Amygdala (tissue), 56 donors: ENCODE measurements around the gene EIF5A2.
"Not testable (repeated sequence)": the region's sequence is repeated elsewhere in the genome, so short reads cannot be mapped to it uniquely, and the experiment has no call there.

Source experiments
- DNase-seq, 56 donors: peaks; one replicate each; lab custom pipeline; 2025; lab: John Stamatoyannopoulos, UW

The EIF5A2 gene

DNA sequence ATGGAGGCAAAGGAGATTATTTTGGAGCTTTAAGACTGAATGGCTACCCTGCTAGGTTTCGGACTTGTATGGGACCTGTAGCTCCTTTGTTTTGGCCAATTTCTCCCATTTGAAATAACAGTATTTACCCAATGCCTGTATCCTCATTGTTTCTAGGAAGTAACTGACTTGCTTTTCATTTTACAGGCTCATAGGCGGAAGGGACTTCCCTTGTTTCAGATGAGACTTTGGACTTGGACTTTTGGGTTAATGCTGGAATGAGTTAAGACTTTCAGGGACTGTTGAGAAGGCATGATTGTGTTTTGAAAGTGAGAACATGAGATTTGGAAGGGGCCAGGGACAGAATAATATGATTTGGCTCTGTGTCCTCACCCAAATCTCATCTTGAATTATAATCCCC lies 10.5 kb downstream of the EIF5A2 start:
- no peak for DNase-seq

DNA sequence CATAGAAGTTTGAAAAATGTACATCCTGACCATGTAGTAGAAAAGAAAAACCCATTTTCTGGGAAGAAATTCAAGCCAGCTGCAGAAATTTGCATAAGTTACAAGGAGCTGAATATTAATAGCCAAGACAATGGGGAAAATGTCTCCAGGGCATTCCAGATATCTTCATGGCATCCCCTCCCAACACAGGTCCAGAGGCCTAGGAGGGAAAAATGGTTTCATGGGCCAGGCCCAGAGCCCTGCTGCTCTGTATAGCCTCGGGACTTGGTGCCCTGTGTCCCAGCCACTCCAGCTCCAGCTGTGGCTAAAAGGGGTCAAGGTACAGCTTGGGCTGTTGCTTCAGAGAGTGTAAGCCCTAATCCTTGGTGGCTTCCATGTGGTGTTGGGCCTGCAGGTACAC lies 11.2 kb downstream of the EIF5A2 start:
- DNase-seq, result not testable (repeated sequence)

DNA sequence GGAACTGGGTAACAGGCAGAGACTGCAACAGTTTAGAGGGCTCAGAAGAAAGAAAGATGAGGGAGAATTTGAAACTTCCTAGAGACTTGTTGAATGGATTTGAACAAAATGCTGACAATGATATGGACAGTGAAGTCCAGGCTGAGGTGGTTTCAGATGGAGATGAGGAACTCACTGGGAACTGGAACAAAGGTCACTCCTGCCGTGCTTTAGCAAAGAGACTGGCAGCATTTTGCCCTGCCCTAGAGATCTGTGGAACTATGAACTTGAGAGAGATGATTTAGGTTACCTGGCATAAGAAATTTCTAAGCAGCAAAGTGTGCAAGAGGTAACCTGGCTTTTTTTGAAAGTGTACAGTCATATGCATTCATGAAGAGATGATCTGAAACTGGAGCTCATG lies 11.7 kb downstream of the EIF5A2 start:
- DNase-seq, result no peak

DNA sequence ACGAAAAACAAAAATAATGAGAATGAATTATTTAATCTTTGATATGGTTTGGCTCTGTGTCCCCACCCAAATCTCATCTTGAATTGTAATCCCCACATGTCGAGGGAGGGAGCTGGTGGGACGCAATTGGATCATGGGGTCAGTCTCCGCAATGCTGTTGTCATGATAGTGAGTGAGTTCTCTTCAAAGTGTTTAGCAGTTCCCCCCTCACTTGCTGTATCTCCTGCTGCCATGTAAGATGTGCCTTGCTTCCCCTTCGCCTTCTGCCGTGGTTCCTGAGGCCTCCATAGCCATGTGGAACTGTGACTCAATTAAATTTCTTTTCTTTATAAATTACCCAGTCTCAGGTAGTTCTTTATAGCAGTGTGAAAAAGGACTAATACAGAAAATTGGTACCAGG lies 12.1 kb downstream of the EIF5A2 start:
- not testable (repeated sequence) for DNase-seq

DNA sequence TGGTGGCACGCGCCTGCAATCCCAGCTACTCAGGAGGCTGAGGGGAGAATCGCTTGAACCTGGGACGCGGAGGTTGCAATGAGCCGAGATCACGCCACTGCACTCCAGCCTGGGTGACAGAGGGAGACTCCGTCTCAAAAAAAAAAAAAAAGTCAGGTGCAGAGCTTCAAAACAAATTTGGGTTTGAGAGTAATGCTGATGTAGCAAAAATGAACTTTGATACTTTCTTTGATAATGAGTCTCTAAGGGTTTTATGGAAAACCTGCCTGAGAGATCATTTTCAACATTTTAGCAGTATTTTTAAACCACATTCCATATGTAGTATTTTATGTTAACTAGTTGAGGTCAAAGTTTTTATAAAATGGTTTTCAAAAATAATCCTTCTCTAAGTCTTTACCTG lies 14.5 kb downstream of the EIF5A2 start:
- DNase-seq, result no peak

DNA sequence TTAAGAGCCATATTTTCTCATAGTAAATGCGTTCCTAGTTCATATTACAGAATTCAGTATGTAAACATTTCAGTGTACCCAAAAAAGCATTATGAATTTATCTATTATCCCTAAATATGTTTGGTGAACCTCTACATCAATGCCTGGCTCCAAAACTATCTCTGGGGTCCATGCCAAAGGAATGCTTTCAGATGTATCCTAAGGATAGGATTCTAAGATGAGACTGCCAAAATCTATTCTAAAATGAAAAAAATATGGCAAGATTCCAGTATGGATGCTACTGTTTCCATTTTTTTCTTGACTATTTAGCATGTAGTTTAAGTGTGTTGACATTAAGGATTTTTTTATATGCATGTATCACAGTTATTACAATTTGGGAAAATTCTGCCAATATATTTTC lies 18.8 kb downstream of the EIF5A2 start:
- DNase-seq, result no peak

DNA sequence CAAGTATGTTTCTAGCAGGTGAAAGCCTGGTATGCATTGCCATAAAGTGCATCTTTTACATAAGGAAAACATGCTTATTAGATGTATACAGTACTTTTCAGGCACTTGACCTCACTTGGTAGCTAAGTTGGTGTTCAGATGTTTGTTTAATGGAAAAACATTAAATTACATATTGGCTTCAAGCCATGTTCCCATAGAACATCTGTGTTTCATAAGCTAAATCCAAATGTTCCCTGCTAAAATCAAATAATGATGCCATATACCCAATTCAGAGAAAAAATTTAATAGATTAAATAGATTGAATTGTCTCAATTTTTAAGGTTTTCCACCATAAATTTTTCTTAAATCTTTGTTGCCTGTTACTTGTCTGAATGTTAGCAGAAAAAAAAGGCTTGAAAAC lies 19.3 kb downstream of the EIF5A2 start:
- no peak for DNase-seq

DNA sequence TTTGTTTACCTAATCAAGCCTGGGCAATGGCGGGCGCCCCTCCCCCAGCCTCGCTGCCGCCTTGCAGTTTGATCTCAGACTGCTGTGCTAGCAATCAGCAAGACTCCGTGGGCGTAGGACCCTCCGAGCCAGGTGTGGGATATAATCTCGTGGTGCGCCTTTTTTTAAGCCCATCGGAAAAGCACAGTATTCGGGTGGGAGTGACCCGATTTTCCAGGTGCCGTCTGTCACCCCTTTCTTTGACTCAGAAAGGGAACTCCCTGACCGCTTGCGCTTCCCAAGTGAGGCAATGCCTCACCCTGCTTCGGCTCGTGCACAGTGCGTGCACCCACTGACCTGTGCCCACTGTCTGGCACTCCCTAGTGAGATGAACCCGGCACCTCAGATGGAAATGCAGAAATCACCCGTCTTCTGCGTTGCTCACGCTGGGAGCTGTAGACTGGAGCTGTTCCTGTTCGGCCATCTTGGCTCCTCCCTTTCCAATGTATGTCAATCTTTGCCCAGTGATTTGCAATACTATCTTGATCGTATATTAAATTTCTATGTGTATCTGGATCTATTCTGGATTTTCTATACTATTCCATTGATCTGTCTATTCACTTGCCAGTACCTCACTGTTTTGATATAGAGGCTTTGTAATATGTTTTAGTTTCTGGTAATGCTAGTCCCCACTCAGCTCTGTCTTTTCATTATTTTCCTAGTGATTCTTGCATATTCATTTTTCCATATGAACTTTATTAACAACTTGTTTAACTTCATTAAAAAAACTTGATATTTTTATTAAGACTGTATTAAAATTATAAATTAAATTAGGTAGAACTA lies 24.1 kb downstream of the EIF5A2 start:
- not testable (repeated sequence) for DNase-seq

DNA sequence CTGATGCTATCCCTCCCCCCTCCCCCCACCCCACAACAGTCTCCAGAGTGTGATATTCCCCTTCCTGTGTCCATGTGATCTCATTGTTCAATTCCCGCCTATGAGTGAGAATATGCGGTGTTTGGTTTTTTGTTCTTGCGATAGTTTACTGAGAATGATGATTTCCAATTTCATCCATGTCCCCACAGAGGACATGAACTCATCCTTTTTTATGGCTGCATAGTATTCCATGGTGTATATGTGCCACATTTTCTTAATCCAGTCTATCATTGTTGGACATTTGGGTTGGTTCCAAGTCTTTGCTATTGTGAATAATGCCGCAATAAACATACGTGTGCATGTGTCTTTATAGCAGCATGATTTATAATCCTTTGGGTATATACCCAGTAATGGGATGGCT lies 29.7 kb downstream of the EIF5A2 start:
- not testable (repeated sequence) for DNase-seq

DNA sequence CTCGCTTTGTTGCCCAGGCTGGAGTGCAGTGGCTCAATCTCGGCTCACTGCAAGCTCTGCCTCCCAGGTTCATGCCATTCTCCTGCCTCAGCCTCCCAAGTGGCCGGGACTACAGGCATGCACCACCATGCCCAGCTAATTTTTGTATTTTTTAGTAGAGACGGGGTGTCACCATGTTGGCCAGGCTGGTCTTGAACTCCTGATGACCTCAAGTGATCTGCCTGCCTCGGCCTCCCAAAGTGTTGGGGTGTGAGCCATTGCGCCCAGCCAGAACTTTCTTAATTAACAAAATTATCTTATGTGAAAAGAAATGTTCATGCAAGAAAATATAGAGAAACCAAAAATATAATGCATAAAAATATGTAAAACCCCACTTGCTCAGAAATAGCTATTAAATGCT lies 31.1 kb downstream of the EIF5A2 start:
- not testable (repeated sequence) for DNase-seq

DNA sequence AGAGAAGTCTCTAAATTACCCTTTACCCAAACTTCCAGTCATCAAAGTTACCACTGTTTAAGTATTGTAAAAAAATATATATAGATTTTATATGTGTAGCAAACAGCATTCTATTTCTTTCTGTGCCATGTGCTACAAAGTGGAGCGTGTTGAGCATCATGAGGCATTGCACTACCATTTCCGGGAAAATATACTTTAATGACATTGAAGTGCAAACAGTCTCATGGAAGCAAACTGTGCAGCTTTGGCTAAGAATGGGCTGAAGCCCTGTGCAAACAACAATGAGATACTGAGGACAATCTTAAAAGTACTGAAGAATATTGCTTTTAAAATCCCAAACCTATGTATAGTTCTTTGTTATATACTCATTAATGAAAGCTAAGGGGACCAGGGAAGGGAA lies 31.9 kb downstream of the EIF5A2 start:
- DNase-seq, result no peak

DNA sequence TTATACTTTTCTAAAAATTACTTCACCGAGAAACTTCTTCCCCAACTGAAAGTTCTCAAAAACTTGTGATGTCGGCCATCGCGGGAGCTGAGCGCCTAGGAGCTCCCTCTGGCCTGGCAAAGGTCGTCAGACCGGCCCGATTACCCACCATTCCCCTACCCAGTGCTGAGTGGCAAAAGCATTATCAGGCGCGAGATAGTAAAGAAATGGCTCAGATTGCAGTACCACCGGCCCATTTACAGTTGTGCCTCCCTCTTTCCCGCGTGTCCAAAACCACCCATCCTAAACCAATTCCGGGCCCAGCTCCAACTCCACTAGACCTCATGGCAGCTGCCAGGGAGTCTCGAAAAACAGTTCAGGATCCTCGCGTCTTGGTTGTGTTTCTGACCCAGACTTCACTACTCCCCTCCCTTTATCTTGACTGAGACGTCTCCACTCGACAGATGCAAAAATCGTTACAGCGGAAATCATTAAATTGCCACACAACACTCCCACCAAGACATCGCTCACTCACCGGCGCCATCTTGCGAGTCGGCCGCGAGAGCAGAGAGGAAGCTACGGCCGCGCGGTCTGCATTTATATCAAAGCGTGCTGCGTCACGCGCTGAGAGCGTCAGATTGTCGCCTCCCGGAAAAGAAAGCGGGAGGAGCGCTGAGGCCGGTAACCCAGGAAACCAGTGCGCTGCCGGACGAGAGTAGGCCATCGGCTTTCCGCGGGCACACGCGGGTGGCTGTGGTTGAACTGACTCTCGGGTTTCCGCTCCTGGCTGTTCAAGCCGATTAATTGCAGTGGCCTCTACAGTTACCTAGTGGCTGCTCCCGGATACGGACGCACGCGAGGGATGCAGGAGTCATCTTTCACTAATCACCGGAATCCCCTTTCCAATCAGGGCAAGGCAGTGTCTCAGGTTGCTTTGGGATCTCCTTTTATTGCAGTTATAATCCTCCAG lies 38.5 kb downstream of the EIF5A2 start, which contains the start of gene RPL22L1:
Gene RPL22L1 (minus strand): TSS at position 551 of the 949 bp plus-strand sequence. CDS start 28 bp downstream, at position 523.
- no peak for DNase-seq

DNA sequence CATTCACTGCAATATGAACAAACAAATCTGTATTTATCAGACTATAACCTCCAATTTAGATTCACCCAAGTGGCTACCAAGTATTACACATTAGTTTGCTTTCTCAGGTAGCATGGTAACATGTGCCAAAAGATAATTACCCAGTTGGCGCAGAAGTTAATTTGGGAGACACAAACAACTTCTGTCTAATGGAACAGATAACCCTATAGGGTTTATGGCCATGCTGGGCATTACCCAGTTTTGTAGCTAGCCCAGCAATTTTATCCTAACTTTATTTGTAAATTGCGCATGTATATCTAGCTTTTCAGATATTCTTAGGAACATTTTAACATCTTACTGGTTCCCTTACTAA lies 39.2 kb downstream of the EIF5A2 start:
- DNase-seq, result no peak

DNA sequence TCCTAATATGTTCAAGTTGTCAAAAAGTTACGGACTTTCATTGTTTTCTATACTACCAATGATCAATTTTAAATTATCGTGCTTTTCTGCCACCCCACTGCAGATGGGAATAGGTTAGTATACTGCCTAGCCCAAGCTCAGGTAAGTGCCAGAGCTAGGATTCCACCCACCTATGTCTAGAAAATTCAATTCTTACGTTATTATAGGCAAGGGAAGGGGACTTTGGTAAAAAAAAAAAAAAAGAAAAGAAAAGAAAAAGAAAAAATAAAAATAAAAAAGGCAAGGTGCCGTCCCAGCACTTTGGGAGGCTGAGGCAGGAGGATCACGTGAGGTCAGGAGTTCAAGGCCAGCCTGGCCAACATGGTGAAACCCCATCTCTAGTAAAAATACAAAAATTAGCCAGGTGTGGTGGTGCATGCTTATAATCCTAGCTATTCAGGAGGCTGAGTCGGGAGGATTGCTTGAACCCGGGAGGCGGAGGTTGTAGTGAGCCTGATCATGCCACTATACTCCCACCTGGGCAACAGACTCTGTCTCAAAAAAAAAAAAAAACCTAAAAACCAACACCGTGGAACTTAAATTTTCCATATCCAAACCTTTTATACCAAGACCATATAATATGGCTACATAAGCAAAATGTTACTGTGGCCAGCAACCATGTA lies 39.7 kb downstream of the EIF5A2 start:
- DNase-seq, result no peak

DNA sequence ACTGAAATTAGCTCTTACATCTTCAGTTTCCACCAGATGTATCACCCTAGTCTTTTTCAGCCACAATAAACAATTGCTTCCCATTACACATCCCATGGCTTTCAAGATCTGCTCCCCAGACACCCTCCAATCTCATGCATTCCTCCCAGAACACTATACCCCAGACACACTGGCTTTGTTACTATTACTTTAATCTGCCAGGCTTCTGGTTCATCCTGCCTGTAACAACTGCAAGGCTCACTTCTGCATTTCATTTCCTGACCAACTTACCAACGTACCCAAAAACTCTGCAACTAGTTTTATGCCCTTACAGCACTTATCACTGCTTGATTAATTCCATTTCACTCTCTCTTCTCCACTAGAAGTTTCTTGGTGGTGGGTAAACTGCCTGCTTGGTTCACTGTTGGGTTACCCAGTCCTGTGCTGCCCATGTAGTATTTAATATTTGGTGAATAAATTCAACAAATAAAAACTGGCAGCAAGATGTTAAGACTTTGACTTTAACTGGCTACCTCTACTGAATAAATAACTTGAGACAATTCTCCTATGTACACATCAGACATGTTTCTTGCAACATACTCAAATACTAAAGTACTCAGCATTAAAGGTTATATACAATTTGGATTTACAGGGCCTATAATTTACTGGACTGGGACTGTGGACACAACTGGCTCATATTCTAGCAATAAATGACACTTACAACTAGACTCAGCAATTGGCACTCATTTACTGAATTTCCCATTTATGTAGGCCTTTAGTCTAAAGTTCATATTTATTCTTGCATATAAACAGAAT lies 41.1 kb downstream of the EIF5A2 start:
- DNase-seq, result no peak

DNA sequence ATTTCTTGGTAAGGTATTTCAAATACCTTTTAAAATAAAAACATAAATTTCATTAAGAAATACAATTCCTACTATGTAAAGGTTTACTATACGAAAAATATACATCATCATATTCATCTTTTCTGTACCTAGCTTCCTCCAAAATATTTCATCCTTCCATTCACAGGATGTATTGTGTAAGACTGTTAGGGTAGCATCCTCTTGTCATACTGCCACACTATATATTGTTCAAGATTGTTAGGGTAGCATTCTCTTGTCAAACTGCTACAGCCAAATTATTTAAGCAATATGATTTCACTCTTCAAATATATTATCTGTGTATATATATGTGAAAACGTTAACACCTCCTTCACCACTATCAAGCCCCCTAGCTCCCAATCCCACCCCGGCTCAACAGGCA lies 41.9 kb downstream of the EIF5A2 start:
- no peak for DNase-seq

DNA sequence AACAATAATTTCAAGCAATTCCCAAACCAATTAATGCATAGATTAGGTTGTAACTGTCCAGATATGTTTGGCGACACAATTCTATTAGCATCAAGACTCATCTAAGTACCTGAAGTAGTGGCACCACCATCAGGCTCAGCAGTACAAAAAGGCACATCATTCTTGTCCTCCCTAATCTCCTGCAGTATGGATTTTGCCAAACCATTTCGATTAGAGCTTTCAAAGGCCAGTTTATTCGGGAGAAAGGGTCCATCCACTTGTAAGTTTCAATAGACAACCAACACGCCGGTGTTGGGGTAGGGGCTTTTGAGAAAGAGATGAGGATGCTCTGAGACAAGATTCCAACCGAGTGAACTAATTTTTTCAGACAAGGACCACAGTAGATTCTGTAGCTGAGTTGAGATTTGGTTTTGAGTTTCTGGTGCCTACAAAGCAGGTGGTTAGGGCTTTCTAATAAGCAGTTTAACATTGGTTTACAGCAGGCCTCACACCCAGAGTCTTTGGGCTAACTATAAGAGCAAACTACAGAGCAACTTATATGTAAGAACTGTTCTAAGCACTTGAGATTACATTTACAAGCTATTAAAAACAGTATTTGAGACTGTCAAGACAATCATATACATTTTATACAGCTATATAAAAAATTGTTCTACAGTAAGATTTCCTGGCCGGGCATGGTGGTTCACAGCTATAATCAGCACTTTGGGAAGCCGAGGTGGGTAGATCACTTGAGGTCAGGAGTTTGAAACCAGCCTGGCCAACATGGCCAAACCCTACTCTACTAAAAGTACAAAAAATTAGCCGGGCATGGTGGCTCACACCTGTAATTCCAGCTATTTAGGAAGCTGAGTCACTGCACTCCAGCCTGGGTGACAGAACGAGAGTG lies 43.0 kb downstream of the EIF5A2 start:
- no peak for DNase-seq

DNA sequence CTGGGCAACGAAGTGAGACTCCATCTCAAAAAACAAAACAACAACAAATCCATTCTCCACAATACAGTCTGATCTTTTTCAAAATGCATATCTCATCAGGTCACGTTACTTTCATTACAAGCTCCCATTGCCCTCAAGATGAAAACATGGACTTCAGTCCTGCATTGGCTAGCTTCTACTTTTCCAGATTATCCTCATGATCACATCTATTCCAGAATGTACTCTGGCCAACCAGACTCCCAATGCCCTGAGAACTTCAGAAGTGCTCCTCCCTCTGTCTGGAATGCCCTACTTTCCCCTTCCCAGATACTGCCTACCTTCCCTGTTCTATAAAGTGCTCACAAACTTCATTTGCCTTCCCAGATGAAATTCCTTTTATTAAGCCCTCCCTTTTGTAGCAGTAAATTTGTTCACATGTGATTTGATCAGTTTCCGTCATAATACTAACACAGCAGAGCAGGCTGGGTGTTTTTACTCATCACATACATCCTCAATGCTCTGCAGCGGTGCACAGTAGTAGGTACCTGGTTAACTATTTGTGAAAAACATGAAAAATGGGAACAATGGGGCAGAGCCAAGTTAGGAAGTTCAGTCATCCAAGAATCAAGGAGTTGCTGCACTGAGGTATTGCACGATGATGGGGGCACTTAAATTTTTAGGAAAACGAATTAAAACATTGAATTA lies 43.8 kb downstream of the EIF5A2 start:
- DNase-seq, result no peak

DNA sequence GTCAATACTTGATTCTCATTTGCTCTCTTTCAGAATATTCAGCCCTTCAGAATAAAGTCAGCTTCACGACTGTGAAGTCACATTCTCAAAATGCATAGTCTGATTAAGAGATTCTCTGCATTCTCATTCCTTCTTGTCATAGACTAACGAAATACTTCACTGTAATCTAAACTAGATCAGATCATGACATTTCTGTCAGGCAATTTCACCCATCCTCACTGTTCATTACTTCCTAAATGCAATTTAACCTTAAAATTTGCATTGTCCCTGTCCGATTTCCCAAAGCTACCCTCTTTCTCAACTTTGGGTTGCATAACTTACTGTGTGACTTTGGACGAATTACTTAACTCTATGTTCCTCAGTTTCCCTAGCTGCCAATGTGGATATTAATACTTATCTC lies 44.6 kb downstream of the EIF5A2 start:
- no peak for DNase-seq
